Natural killer cell (primary cell): ENCODE measurements around the gene SMARCAL1. TPM values are rescaled to one million over a fixed set of nuclear protein-coding genes. Genes with fewer than 3 reads are reported as not detected.

Source experiments
- ATAC-seq, 3 donors: fragments of 150-1000 bp in 2 of 3; fragments of 200-7000 bp in 1 of 3; cut with Tn5 transposase; 1 replicate in 1 of 3; 2 replicates in 2 of 3; pipeline ENCODE4 v1.10.0; 2021; ENCODE audit warnings: mild to moderate bottlenecking in 2 of 3, moderate library complexity in 2 of 3
- DNase-seq, 2 donors: peaks; one replicate each; pipeline versions ENCODE4 v3.0.0 to v3.0.0-alpha.2; 2013 to 2021; ENCODE audit warnings: mixed read lengths in 1 of 2
- H3K27ac ChIP-seq: one replicate; pipeline ENCODE4 v1.5.1; 2013; ENCODE audit warnings: mild to moderate bottlenecking, low read length
- H3K27me3 ChIP-seq: one replicate; pipeline ENCODE4 v1.6.1; 2013; ENCODE audit warnings: low read length; ENCODE audit not compliant: control insufficient read depth, insufficient read depth
- H3K36me3 ChIP-seq: one replicate; pipeline ENCODE4 v1.6.1; 2013; ENCODE audit warnings: low read length; ENCODE audit not compliant: control insufficient read depth, insufficient read depth
- H3K4me1 ChIP-seq: one replicate; pipeline ENCODE4 v1.6.1; 2013; ENCODE audit warnings: low read length; ENCODE audit not compliant: control insufficient read depth, insufficient read depth
- H3K4me3 ChIP-seq: one replicate; pipeline ENCODE4 v1.5.1; 2013; ENCODE audit warnings: low read length
- H3K9me3 ChIP-seq: one replicate; pipeline ENCODE4 v1.6.1; 2013; ENCODE audit warnings: low read length; ENCODE audit not compliant: control insufficient read depth, insufficient read depth
- H3K27ac Mint-ChIP-seq, 2 donors: one replicate each; pipeline ENCODE4 v1.8.0; 2022; ENCODE audit warnings: mild to moderate bottlenecking in 2 of 2, mixed read lengths in 2 of 2, moderate library complexity in 1 of 2
- H3K27me3 Mint-ChIP-seq, 2 donors: one replicate each; pipeline ENCODE4 v1.8.0; 2022; ENCODE audit warnings: low read depth in 2 of 2, mixed read lengths in 2 of 2
- H3K36me3 Mint-ChIP-seq: one replicate; pipeline ENCODE4 v1.8.0; 2022; ENCODE audit warnings: mixed read lengths
- H3K4me1 Mint-ChIP-seq, 2 donors: one replicate each; pipeline ENCODE4 v1.8.0; 2022; ENCODE audit warnings: mixed read lengths in 2 of 2
- H3K4me3 Mint-ChIP-seq: one replicate; pipeline ENCODE4 v1.8.0; 2022; ENCODE audit warnings: mild to moderate bottlenecking, moderate library complexity, mixed read lengths
- H3K9me3 Mint-ChIP-seq, 2 donors: one replicate each; pipeline ENCODE4 v1.8.0; 2022; ENCODE audit warnings: mixed read lengths in 2 of 2
- WGBS: methylation state at CpG from one replicate; pipeline ENCODE4 v1.1.7; 2013; ENCODE audit warnings: missing lambda C conversion rate; ENCODE audit not compliant: insufficient coverage; 5-methylcytosine and 5-hydroxymethylcytosine counted together
- intact Hi-C: fragments of 100-400 bp; cut with micrococcal nuclease; formaldehyde crosslinking; loops from one replicate; pipeline ENCODE4 v1.14.2; 2022
- total RNA-seq, 4 donors: library from RNA; stranded (reverse); fragments of 120-200 nt in 1 of 4; gene quantifications; one replicate each; pipeline versions ENCODE4 v1.2.3 to v1.2.4, GENCODE V29; 2013 to 2022
- TF ChIP-seq, protein P1 (sequence below): fragments of 200-600 bp; IDR thresholded peaks from one replicate; pipeline ENCODE4 v1.8.0; 2022; ENCODE audit warnings: antibody characterized with exemption

The SMARCAL1 gene
- total RNA-seq, 3 donors from 2014 or later (not counting 1 experiment from before 2014, with no cell fraction given) = 18.7 to 25.6 (median 22.8) TPM

DNA sequence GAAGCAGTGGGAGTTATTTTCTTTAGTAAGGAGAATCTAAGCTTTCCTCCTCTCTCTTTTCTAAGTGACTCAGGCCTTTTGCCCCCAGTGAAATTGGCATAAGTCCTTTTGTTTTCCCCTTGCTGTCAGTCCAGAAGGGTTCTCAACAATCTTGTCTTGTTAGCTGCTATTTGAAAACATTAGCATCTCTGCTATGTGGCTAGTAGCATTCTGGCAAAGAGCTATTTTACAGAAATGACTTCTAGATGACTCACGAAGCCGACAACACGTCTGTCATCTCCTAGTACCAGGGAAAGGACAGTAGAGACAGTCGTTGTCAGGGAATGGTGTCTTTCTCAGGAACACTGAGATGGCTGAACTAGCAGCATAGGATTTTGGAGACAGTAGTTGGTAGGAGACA, 14.7 kb downstream of the SMARCAL1 start:
- no peak overlapping the region for H3K4me3 Mint-ChIP-seq
- no peaks in the 10 kb centered on the region for H3K27me3 Mint-ChIP-seq
- whole genome bisulfite sequencing = 89% methylated on average over 4 of the region's 4 CpGs
- no peaks in the 10 kb centered on the region for H3K9me3 Mint-ChIP-seq
- peaks cover 32 to 45% of the 10 kb centered on the region in 2 donors for H3K4me1 Mint-ChIP-seq
- Histone ChIP-seq H3K9me3 (no peaks in the 10 kb centered on the region), H3K36me3 (peaks cover 72% of the 10 kb centered on the region), H3K4me1 (peaks cover 25% of the 10 kb centered on the region), H3K27me3 (no peaks in the 10 kb centered on the region), H3K4me3 (no peak overlapping the region), H3K27ac (no peak overlapping the region)
- TF ChIP-seq, protein P1, sequence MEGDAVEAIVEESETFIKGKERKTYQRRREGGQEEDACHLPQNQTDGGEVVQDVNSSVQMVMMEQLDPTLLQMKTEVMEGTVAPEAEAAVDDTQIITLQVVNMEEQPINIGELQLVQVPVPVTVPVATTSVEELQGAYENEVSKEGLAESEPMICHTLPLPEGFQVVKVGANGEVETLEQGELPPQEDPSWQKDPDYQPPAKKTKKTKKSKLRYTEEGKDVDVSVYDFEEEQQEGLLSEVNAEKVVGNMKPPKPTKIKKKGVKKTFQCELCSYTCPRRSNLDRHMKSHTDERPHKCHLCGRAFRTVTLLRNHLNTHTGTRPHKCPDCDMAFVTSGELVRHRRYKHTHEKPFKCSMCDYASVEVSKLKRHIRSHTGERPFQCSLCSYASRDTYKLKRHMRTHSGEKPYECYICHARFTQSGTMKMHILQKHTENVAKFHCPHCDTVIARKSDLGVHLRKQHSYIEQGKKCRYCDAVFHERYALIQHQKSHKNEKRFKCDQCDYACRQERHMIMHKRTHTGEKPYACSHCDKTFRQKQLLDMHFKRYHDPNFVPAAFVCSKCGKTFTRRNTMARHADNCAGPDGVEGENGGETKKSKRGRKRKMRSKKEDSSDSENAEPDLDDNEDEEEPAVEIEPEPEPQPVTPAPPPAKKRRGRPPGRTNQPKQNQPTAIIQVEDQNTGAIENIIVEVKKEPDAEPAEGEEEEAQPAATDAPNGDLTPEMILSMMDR = no peak
- no peak overlapping the region for H3K27ac Mint-ChIP-seq
- intact Hi-C loops = no loop called here
- no peak for ATAC-seq
- peaks cover 37% of the 10 kb centered on the region for H3K36me3 Mint-ChIP-seq
- DNase-seq = no peak

- no peak for ATAC-seq
- H3K27me3 ChIP-seq = no peaks in the 10 kb centered on the region
- 71% methylated on average over 6 of the region's 6 CpGs for WGBS
- Mint-ChIP-seq H3K36me3 (peaks cover 49% of the 10 kb centered on the region), H3K4me1 (peaks cover 17 to 29% of the 10 kb centered on the region in 2 donors), H3K9me3 (no peaks in the 10 kb centered on the region), H3K27ac (no peak overlapping the region), H3K27me3 (no peaks in the 10 kb centered on the region), H3K4me3 (no peak overlapping the region)
- no peak for DNase-seq
- TF ChIP-seq, protein P1 = no peak
- peaks cover 79% of the 10 kb centered on the region for H3K36me3 ChIP-seq
- H3K4me3 ChIP-seq = no peak overlapping the region
- H3K4me1 ChIP-seq = peaks cover 15% of the 10 kb centered on the region
- no peak overlapping the region for H3K27ac ChIP-seq
- intact Hi-C loops = no loop called here
- no peaks in the 10 kb centered on the region for H3K9me3 ChIP-seq
Observed at GRCh38 chr2:216428618-216429350, 16.5 kb downstream of the SMARCAL1 start.

GRCh38 chr2:216429428-216429827, 17.1 kb downstream of the SMARCAL1 start:
- peaks cover 9% of the 10 kb centered on the region for H3K4me1 ChIP-seq
- H3K9me3 Mint-ChIP-seq = no peaks in the 10 kb centered on the region
- DNase-seq = no peak
- WGBS = 47% methylated on average over 5 of the region's 5 CpGs
- intact Hi-C loops = no loop called here
- TF ChIP-seq, protein P1 = no peak
- no peak for ATAC-seq
- no peaks in the 10 kb centered on the region for H3K9me3 ChIP-seq
- no peak overlapping the region for H3K27ac ChIP-seq
- no peak overlapping the region for H3K4me3 ChIP-seq
- no peak overlapping the region for H3K27ac Mint-ChIP-seq
- no peaks in the 10 kb centered on the region for H3K27me3 ChIP-seq
- no peaks in the 10 kb centered on the region for H3K27me3 Mint-ChIP-seq
- peaks cover 78% of the 10 kb centered on the region for H3K36me3 ChIP-seq
- no peak overlapping the region for H3K4me3 Mint-ChIP-seq
- H3K4me1 Mint-ChIP-seq = peaks cover 10 to 22% of the 10 kb centered on the region in 2 donors
- peaks cover 49% of the 10 kb centered on the region for H3K36me3 Mint-ChIP-seq
